HepG2 (cell line): ENCODE measurements around the gene TEF. TPM values are rescaled to one million over a fixed set of nuclear protein-coding genes. Genes with fewer than 3 reads are reported as not detected.

Source experiments
- ELF1 ChIP-seq: sonication (generic); formaldehyde crosslinking; IDR thresholded peaks from 2 replicates; pipeline ENCODE4 v1.4.0; 2020; ENCODE audit warnings: missing genetic modification reagents
- NFE2L1 ChIP-seq: sonication (generic); formaldehyde crosslinking; IDR thresholded peaks from 2 replicates; pipeline ENCODE4 v1.4.0; 2020; ENCODE audit warnings: missing genetic modification reagents, mild to moderate bottlenecking, borderline replicate concordance
- NFIC ChIP-seq: IDR thresholded peaks from 2 replicates; pipeline ENCODE4 v1.6.1; 2012; ENCODE audit warnings: mild to moderate bottlenecking, low read length, inconsistent platforms
- NONO ChIP-seq, 2 experiments: fragments of 450-650 bp in 1 of 2; sonication (generic) in 1 of 2; formaldehyde crosslinking in 1 of 2; IDR thresholded peaks in 1 of 2; conservative IDR thresholded peaks in 1 of 2; 2 replicates each; pipeline versions ENCODE4 v1.6.1 to v1.8.0; 2017 to 2022; ENCODE audit warnings: mild to moderate bottlenecking in 1 of 2, missing genetic modification reagents in 1 of 2, moderate library complexity in 1 of 2
- PHF20 ChIP-seq: sonication (generic); formaldehyde crosslinking; IDR thresholded peaks from 2 replicates; pipeline ENCODE4 v1.5.0; 2020; ENCODE audit warnings: mild to moderate bottlenecking, missing genetic modification reagents
- TEAD2 ChIP-seq: sonication (generic); formaldehyde crosslinking; IDR thresholded peaks from 2 replicates; pipeline ENCODE4 v1.9.0; 2021; ENCODE audit warnings: missing genetic modification reagents
- ZFP1 ChIP-seq: IDR thresholded peaks from 2 replicates; pipeline ENCODE4 v1.6.1; 2016
- ZFP36L1 ChIP-seq: sonication (generic); formaldehyde crosslinking; IDR thresholded peaks from 2 replicates; pipeline ENCODE4 v1.8.0; 2022; ENCODE audit warnings: mild to moderate bottlenecking, missing genetic modification reagents, moderate library complexity
- ZMYM2 ChIP-seq: sonication (generic); formaldehyde crosslinking; IDR thresholded peaks from 2 replicates; pipeline ENCODE4 v1.8.0; 2022; ENCODE audit warnings: mild to moderate bottlenecking, missing genetic modification reagents
- ZNF205 ChIP-seq: IDR thresholded peaks from 2 replicates; pipeline ENCODE4 v1.6.1; 2018; ENCODE audit warnings: missing biosample characterization, missing genetic modification reagents
- ZNF230 ChIP-seq: sonication (generic); formaldehyde crosslinking; IDR thresholded peaks from 2 replicates; pipeline ENCODE4 v1.4.0; 2020; ENCODE audit warnings: mild to moderate bottlenecking, missing genetic modification reagents
- ZNF33B ChIP-seq: sonication (generic); formaldehyde crosslinking; IDR thresholded peaks from 2 replicates; pipeline ENCODE4 v1.5.1; 2020; ENCODE audit warnings: mild to moderate bottlenecking, missing genetic modification reagents
- ZNF558 ChIP-seq: sonication (generic); formaldehyde crosslinking; IDR thresholded peaks from 2 replicates; pipeline ENCODE4 v1.9.0; 2022; ENCODE audit warnings: mild to moderate bottlenecking, missing genetic modification reagents, borderline replicate concordance
- polyA plus RNA-seq, 8 experiments: library from polyadenylated mRNA; depleted of rRNA in 3 of 8; stranded (reverse) in 7 of 8; unstranded in 1 of 8; fragments of >200 nt; fragmentation: Illumina TruSeq in 4 of 8; extraction: Trizol in 4 of 8; gene quantifications; 2 replicates each; pipeline versions ENCODE4 v1.2.1 to v1.2.3, GENCODE V29; 2011 to 2016; ENCODE audit warnings: low read depth in 4 of 8, missing spikeins in 1 of 8, mixed read lengths in 1 of 8; ENCODE audit not compliant: insufficient read depth in 1 of 8
- total RNA-seq, 5 experiments: library from RNA; depleted of rRNA; stranded (reverse); fragments of >200 nt; fragmentation: Illumina TruSeq; extraction: Trizol; gene quantifications; 2 replicates each; pipeline ENCODE4 v1.2.3, GENCODE V29; 2016; ENCODE audit warnings: low read depth in 1 of 5
- TF ChIP-seq, protein P1 (sequence below): sonication (generic); formaldehyde crosslinking; IDR thresholded peaks from 2 replicates; pipeline ENCODE4 v1.8.0; 2022; ENCODE audit warnings: mild to moderate bottlenecking, missing genetic modification reagents
- TF ChIP-seq, protein P2 (sequence below): sonication (generic); formaldehyde crosslinking; IDR thresholded peaks from 2 replicates; pipeline ENCODE4 v1.5.0; 2020; ENCODE audit warnings: mild to moderate bottlenecking, missing genetic modification reagents
- TF ChIP-seq, protein P3 (sequence below): sonication (generic); formaldehyde crosslinking; conservative IDR thresholded peaks from 2 replicates; pipeline ENCODE4 v1.4.0; 2020; ENCODE audit warnings: missing genetic modification reagents
- TF ChIP-seq, protein P4 (sequence below): sonication (generic); formaldehyde crosslinking; IDR thresholded peaks from 2 replicates; pipeline ENCODE4 v1.8.0; 2022; ENCODE audit warnings: mild to moderate bottlenecking, missing genetic modification reagents, moderate library complexity
- TF ChIP-seq, protein P5 (sequence below): sonication (generic); formaldehyde crosslinking; IDR thresholded peaks from 2 replicates; pipeline ENCODE4 v1.4.0; 2020; ENCODE audit warnings: missing genetic modification reagents, mild to moderate bottlenecking, borderline replicate concordance

TEF gene
- total and polyA plus RNA-seq, 2 of the 13 experiments (the other 11 are each of a cell fraction or from before 2014, with no cell fraction given), result 7.6 to 11.2 TPM

DNA sequence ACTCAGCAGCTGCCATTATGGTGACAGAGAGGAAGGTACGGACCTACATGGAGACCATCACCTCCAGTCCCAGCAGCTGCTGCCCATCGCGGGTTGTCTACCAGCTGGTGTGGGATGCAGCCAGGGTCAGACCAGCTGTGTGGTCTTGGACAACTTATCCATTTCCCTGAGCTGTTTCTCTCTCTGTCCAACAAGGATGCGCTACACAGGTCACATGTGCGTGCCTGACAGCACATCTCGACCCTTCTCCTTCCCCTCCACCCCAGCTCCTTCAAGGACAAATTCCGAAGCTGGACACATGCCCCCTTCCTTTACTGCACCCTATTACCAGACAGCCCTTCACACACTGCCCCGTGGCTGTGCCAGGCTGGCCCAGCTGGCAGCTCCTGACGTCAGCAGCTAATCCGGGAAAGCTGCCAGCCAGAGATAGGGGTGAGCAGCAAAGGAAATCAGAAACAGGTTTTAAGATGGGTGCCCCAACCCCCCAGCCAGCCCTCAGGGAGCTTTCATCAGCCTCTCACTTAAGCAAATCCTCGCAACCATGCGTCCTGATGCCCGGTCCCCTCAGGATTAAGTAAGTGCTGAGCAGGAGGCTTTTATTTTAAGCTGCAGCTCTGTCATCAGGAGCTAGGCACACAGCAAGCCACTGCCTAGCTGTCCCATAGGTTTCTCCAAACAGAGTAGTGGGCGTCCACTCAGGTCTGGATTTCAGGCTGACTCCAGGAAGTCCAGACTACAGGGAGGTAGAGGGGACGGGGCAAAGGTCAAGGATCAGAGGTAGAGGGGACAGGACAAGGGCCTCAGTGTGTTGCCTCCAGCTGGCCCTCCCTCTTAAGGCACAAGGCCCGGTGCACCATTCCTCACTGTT lies 20.3 kb downstream of the TEF start (continued):
- TF ChIP-seq, protein P1, sequence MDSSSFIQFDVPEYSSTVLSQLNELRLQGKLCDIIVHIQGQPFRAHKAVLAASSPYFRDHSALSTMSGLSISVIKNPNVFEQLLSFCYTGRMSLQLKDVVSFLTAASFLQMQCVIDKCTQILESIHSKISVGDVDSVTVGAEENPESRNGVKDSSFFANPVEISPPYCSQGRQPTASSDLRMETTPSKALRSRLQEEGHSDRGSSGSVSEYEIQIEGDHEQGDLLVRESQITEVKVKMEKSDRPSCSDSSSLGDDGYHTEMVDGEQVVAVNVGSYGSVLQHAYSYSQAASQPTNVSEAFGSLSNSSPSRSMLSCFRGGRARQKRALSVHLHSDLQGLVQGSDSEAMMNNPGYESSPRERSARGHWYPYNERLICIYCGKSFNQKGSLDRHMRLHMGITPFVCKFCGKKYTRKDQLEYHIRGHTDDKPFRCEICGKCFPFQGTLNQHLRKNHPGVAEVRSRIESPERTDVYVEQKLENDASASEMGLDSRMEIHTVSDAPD (CRISPR knock-in tag), result no peak
- TF ChIP-seq TEAD2, result no peak
- no peak for TF ChIP-seq ZFP1 (CRISPR knock-in tag)
- no peak for TF ChIP-seq NONO (IDR thresholded peaks at IDR 0.05)
- TF ChIP-seq NONO (CRISPR knock-in tag; conservative IDR thresholded peaks at IDR 0.05), result 0 out of 2 replicates have a peak, but pooled peaks have one; percentile 36
- TF ChIP-seq ZNF205 (CRISPR knock-in tag), result no peak
- TF ChIP-seq NFIC, result no peak
- TF ChIP-seq ZFP36L1 (CRISPR knock-in tag), result no peak
- no peak for TF ChIP-seq ZMYM2 (CRISPR knock-in tag)
- TF ChIP-seq, protein P2, sequence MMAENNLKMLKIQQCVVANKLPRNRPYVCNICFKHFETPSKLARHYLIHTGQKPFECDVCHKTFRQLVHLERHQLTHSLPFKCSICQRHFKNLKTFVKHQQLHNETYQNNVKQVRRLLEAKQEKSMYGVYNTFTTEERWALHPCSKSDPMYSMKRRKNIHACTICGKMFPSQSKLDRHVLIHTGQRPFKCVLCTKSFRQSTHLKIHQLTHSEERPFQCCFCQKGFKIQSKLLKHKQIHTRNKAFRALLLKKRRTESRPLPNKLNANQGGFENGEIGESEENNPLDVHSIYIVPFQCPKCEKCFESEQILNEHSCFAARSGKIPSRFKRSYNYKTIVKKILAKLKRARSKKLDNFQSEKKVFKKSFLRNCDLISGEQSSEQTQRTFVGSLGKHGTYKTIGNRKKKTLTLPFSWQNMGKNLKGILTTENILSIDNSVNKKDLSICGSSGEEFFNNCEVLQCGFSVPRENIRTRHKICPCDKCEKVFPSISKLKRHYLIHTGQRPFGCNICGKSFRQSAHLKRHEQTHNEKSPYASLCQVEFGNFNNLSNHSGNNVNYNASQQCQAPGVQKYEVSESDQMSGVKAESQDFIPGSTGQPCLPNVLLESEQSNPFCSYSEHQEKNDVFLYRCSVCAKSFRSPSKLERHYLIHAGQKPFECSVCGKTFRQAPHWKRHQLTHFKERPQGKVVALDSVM (CRISPR knock-in tag), result no peak
- TF ChIP-seq, protein P3, sequence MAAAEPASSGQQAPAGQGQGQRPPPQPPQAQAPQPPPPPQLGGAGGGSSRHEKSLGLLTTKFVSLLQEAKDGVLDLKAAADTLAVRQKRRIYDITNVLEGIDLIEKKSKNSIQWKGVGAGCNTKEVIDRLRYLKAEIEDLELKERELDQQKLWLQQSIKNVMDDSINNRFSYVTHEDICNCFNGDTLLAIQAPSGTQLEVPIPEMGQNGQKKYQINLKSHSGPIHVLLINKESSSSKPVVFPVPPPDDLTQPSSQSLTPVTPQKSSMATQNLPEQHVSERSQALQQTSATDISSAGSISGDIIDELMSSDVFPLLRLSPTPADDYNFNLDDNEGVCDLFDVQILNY (CRISPR knock-in tag), result no peak
- no peak for TF ChIP-seq NFE2L1 (CRISPR knock-in tag)
- TF ChIP-seq, protein P4, sequence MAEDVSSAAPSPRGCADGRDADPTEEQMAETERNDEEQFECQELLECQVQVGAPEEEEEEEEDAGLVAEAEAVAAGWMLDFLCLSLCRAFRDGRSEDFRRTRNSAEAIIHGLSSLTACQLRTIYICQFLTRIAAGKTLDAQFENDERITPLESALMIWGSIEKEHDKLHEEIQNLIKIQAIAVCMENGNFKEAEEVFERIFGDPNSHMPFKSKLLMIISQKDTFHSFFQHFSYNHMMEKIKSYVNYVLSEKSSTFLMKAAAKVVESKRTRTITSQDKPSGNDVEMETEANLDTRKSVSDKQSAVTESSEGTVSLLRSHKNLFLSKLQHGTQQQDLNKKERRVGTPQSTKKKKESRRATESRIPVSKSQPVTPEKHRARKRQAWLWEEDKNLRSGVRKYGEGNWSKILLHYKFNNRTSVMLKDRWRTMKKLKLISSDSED, result no peak
- TF ChIP-seq ZNF33B (CRISPR knock-in tag), result no peak
- peak; percentile 32; the same call in 1 of the 2 replicates for TF ChIP-seq ELF1 (CRISPR knock-in tag)
- no peak for TF ChIP-seq PHF20
- TF ChIP-seq, protein P5, sequence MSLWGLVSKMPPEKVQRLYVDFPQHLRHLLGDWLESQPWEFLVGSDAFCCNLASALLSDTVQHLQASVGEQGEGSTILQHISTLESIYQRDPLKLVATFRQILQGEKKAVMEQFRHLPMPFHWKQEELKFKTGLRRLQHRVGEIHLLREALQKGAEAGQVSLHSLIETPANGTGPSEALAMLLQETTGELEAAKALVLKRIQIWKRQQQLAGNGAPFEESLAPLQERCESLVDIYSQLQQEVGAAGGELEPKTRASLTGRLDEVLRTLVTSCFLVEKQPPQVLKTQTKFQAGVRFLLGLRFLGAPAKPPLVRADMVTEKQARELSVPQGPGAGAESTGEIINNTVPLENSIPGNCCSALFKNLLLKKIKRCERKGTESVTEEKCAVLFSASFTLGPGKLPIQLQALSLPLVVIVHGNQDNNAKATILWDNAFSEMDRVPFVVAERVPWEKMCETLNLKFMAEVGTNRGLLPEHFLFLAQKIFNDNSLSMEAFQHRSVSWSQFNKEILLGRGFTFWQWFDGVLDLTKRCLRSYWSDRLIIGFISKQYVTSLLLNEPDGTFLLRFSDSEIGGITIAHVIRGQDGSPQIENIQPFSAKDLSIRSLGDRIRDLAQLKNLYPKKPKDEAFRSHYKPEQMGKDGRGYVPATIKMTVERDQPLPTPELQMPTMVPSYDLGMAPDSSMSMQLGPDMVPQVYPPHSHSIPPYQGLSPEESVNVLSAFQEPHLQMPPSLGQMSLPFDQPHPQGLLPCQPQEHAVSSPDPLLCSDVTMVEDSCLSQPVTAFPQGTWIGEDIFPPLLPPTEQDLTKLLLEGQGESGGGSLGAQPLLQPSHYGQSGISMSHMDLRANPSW (CRISPR knock-in tag), result no peak
- TF ChIP-seq ZNF558, result no peak
- no peak for TF ChIP-seq ZNF230 (CRISPR knock-in tag)
